ENCODE measurements around the gene FLAD1.

The FLAD1 gene

DNA sequence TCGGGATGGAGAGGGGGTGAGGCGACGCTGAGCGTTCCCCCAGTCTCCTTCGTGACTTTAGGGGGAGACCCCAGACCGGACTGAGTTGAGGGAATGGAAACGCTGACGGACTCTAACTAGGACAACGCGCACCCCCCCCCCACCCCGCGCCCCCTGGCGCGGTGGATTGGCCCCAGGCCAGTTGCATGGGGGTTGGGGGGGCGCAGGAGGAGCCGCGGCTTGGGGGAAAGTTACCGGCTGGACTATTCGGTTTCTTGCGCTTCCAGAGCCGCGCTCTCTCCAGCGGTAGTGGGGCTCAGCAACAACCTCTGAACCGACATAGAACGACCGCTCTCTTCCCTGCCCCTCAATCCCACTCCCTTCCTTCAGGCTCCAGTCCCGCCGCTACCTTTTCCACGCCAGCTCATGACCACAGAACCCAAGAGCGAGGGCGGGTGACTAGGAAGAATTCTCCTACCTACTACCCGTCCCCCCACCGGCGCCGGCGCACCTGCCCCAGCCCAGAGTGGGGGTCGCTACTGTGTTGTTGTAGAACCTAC, 20.2 kb downstream of the FLAD1 start (continued):
- TF ChIP-seq, protein P1, sequence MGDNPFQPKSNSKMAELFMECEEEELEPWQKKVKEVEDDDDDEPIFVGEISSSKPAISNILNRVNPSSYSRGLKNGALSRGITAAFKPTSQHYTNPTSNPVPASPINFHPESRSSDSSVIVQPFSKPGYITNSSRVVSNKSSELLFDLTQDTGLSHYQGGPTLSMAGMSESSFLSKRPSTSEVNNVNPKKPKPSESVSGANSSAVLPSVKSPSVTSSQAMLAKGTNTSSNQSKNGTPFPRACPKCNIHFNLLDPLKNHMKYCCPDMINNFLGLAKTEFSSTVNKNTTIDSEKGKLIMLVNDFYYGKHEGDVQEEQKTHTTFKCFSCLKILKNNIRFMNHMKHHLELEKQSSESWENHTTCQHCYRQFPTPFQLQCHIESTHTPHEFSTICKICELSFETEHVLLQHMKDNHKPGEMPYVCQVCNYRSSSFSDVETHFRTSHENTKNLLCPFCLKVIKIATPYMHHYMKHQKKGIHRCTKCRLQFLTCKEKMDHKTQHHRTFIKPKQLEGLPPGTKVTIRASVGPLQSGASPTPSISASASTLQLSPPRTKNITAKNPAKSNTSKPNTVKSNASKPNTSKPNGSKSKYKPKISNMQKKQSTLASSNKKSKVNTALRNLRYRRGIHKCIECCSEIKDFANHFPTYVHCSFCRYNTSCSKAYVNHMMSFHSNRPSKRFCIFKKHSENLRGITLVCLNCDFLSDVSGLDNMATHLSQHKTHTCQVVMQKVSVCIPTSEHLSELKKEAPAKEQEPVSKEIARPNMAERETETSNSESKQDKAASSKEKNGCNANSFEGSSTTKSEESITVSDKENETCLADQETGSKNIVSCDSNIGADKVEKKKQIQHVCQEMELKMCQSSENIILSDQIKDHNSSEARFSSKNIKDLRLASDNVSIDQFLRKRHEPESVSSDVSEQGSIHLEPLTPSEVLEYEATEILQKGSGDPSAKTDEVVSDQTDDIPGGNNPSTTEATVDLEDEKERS (tag by site-specific recombination; IDR thresholded peaks at IDR 0.05): no peak
- TF ChIP-seq ZXDB (tag by site-specific recombination; IDR thresholded peaks at IDR 0.05) (no peak), ZNF202 (tag by site-specific recombination; IDR thresholded peaks at IDR 0.05; ENCODE audit: borderline replicate concordance) (no peak), ZEB2 (tag by site-specific recombination; IDR thresholded peaks at IDR 0.05) (peak; percentile 37; the same call in 1 of the 2 replicates), ZNF433 (tag by site-specific recombination; IDR thresholded peaks at IDR 0.05; ENCODE audit: low read depth) (no peak), ZNF558 (tag by site-specific recombination; IDR thresholded peaks at IDR 0.05) (no peak), ZNF664 (tag by site-specific recombination; IDR thresholded peaks at IDR 0.05) (no peak), ZNF423 (tag by site-specific recombination; IDR thresholded peaks at IDR 0.05) (peak; percentile 70), ZNF394 (tag by site-specific recombination; IDR thresholded peaks at IDR 0.05; ENCODE audit: borderline replicate concordance) (no peak), ZNF561 (tag by site-specific recombination; IDR thresholded peaks at IDR 0.05; ENCODE audit: borderline replicate concordance) (no peak), ZNF549 (tag by site-specific recombination; IDR thresholded peaks at IDR 0.05) (no peak), ZNF610 (tag by site-specific recombination; IDR thresholded peaks at IDR 0.05; ENCODE audit: borderline replicate concordance) (no peak), ZNF221 (tag by site-specific recombination; IDR thresholded peaks at IDR 0.05; ENCODE audit: borderline replicate concordance) (no peak), ZNF302 (tag by site-specific recombination; IDR thresholded peaks at IDR 0.05; ENCODE audit: low read depth) (no peak), EGR2 (tag by site-specific recombination; IDR thresholded peaks at IDR 0.05; ENCODE audit: low read depth) (no peak), ZSCAN30 (tag by site-specific recombination; IDR thresholded peaks at IDR 0.05) (peak; percentile 12; the same call in 1 of the 2 replicates), TCF7L2 (IDR thresholded peaks at IDR 0.05; ENCODE audit: borderline replicate concordance, low read depth, low read length) (no peak), HOXD13 (CRISPR knock-in tag; IDR thresholded peaks at IDR 0.05; ENCODE audit: borderline replicate concordance) (no peak), ZSCAN16 (tag by site-specific recombination; IDR thresholded peaks at IDR 0.05) (no peak), YY2 (tag by site-specific recombination; IDR thresholded peaks at IDR 0.05) (no peak), ZNF132 (tag by site-specific recombination; IDR thresholded peaks at IDR 0.05; ENCODE audit: borderline replicate concordance) (no peak), KLF10 (tag by site-specific recombination; IDR thresholded peaks at IDR 0.05) (peak; percentile 41; the same call in 1 of the 2 replicates), ZNF214 (tag by site-specific recombination; IDR thresholded peaks at IDR 0.05; ENCODE audit: borderline replicate concordance) (no peak), ZNF623 (tag by site-specific recombination; IDR thresholded peaks at IDR 0.05) (no peak), ZFP37 (tag by site-specific recombination; IDR thresholded peaks at IDR 0.05) (no peak), YY1 (tag by site-specific recombination; IDR thresholded peaks at IDR 0.05) (no peak), ZFHX2 (tag by site-specific recombination; conservative IDR thresholded peaks at IDR 0.05) (no peak), ZBTB48 (tag by site-specific recombination; IDR thresholded peaks at IDR 0.05) (peak; percentile 59; the same call in 1 of the 2 replicates), SETDB1 (IDR thresholded peaks at IDR 0.05; ENCODE audit: insufficient read length, low read length) (no peak)
- TF ChIP-seq, protein P2, sequence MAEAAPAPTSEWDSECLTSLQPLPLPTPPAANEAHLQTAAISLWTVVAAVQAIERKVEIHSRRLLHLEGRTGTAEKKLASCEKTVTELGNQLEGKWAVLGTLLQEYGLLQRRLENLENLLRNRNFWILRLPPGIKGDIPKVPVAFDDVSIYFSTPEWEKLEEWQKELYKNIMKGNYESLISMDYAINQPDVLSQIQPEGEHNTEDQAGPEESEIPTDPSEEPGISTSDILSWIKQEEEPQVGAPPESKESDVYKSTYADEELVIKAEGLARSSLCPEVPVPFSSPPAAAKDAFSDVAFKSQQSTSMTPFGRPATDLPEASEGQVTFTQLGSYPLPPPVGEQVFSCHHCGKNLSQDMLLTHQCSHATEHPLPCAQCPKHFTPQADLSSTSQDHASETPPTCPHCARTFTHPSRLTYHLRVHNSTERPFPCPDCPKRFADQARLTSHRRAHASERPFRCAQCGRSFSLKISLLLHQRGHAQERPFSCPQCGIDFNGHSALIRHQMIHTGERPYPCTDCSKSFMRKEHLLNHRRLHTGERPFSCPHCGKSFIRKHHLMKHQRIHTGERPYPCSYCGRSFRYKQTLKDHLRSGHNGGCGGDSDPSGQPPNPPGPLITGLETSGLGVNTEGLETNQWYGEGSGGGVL (tag by site-specific recombination; IDR thresholded peaks at IDR 0.05): peak; percentile 89; the same call in 1 of the 2 replicates
- TF ChIP-seq, protein P3, sequence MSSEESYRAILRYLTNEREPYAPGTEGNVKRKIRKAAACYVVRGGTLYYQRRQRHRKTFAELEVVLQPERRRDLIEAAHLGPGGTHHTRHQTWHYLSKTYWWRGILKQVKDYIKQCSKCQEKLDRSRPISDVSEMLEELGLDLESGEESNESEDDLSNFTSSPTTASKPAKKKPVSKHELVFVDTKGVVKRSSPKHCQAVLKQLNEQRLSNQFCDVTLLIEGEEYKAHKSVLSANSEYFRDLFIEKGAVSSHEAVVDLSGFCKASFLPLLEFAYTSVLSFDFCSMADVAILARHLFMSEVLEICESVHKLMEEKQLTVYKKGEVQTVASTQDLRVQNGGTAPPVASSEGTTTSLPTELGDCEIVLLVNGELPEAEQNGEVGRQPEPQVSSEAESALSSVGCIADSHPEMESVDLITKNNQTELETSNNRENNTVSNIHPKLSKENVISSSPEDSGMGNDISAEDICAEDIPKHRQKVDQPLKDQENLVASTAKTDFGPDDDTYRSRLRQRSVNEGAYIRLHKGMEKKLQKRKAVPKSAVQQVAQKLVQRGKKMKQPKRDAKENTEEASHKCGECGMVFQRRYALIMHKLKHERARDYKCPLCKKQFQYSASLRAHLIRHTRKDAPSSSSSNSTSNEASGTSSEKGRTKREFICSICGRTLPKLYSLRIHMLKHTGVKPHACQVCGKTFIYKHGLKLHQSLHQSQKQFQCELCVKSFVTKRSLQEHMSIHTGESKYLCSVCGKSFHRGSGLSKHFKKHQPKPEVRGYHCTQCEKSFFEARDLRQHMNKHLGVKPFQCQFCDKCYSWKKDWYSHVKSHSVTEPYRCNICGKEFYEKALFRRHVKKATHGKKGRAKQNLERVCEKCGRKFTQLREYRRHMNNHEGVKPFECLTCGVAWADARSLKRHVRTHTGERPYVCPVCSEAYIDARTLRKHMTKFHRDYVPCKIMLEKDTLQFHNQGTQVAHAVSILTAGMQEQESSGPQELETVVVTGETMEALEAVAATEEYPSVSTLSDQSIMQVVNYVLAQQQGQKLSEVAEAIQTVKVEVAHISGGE (tag by site-specific recombination; conservative IDR thresholded peaks at IDR 0.05; ENCODE audit: low read depth): peak; percentile 94

All from HEK293 (cell line).